K562 (cell line): ENCODE data around the gene PMPCA. TPM values are rescaled to one million over a fixed set of nuclear protein-coding genes. Genes with fewer than 3 reads are reported as not detected.

Experiments used
- AFF1 ChIP-seq, 2 experiments: fragments of 450-650 bp; IDR thresholded peaks; 2 replicates each; pipeline ENCODE4 v1.6.1; 2018; ENCODE audit warnings: mild to moderate bottlenecking in 2 of 2, low read depth in 1 of 2; ENCODE audit not compliant: partially characterized antibody in 2 of 2
- GTF3C2 ChIP-seq: IDR thresholded peaks from 3 replicates; pipeline ENCODE4 v1.6.1; 2011; ENCODE audit warnings: borderline replicate concordance, mild to moderate bottlenecking, moderate library complexity; ENCODE audit not compliant: insufficient read length; ENCODE audit errors: extremely low read depth
- L3MBTL2 ChIP-seq: fragments of 450-650 bp; IDR thresholded peaks from 2 replicates; pipeline ENCODE4 v1.6.1; 2016; ENCODE audit warnings: mild to moderate bottlenecking, moderate library complexity
- MYNN ChIP-seq, 2 experiments: sonication (generic); formaldehyde crosslinking in 1 of 2; IDR thresholded peaks; 2 replicates each; pipeline versions ENCODE4 v1.5.0 to v1.6.1; 2016 to 2020; ENCODE audit warnings: antibody characterized with exemption in 1 of 2, missing genetic modification reagents in 1 of 2
- NCOA6 ChIP-seq: fragments of 450-650 bp; IDR thresholded peaks from 2 replicates; pipeline ENCODE4 v1.6.1; 2017; ENCODE audit warnings: mild to moderate bottlenecking
- SAFB2 ChIP-seq: fragments of 200-400 bp; formaldehyde crosslinking; IDR thresholded peaks from 2 replicates; pipeline ENCODE4 v1.6.1; 2018; ENCODE audit warnings: borderline replicate concordance, low read length, low read depth, moderate library complexity; ENCODE audit not compliant: severe bottlenecking
- STAG1 ChIP-seq: sonication (generic); formaldehyde crosslinking; IDR thresholded peaks from 2 replicates; pipeline ENCODE4 v1.5.0; 2020; ENCODE audit warnings: missing genetic modification reagents, borderline replicate concordance
- ZNF184 ChIP-seq: sonication (generic); formaldehyde crosslinking; IDR thresholded peaks from 2 replicates; pipeline ENCODE4 v1.5.0; 2020; ENCODE audit warnings: missing genetic modification reagents
- ZNF407 ChIP-seq: fragments of 450-650 bp; IDR thresholded peaks from 2 replicates; pipeline ENCODE4 v1.6.1; 2016; ENCODE audit warnings: low read depth
- polyA plus RNA-seq, 8 experiments: library from polyadenylated mRNA; depleted of rRNA in 4 of 8; stranded (reverse) in 5 of 8; unstranded in 3 of 8; fragments of >200 nt; fragmentation: Nextera tagmentation in 2 of 8; fragmentation: Illumina TruSeq in 1 of 8; extraction: Ambion mirVana in 2 of 8; extraction: Trizol in 1 of 8; gene quantifications; 2 replicates each; pipeline versions ENCODE4 v1.2.1 to v1.2.3, GENCODE V29; 2011 to 2014; ENCODE audit warnings: inconsistent platforms in 1 of 8, missing spikeins in 1 of 8
- total RNA-seq, 7 experiments: library from RNA; depleted of rRNA in 6 of 7; stranded (reverse); fragments of >200 nt in 6 of 7; fragmentation: Illumina TruSeq in 2 of 7; extraction: Trizol in 2 of 7; gene quantifications; 2 replicates each; pipeline versions ENCODE4 v1.2.1 to v1.2.3, GENCODE V29; 2011 to 2021; ENCODE audit warnings: low replicate concordance in 1 of 7

Gene PMPCA
- total and polyA plus RNA-seq, 9 of the 15 experiments (the other 6 are each of a cell fraction or from before 2014, with no cell fraction given), result 23.9 to 143 (median 86.6) TPM

GRCh38 chr9:136400038-136400834 lies 10.2 kb upstream of the PMPCA start, which contains the start of gene SNAPC4 (continued):
- TF ChIP-seq NCOA6, result no peak
- 0 out of 2 replicates have a peak, but pooled peaks have one; percentile 17 for TF ChIP-seq MYNN (IDR thresholded peaks at IDR 0.05)
- TF ChIP-seq MYNN (CRISPR knock-in tag; IDR thresholded peaks at IDR 0.05), result no peak
- TF ChIP-seq SAFB2, result no peak
- TF ChIP-seq ZNF184 (CRISPR knock-in tag), result no peak
- TF ChIP-seq STAG1 (CRISPR knock-in tag), result peak; percentile 70; the same call in 1 of the 2 replicates
- TF ChIP-seq ZNF407, result no peak
- TF ChIP-seq GTF3C2, result no peak
- peak; percentile 67 for TF ChIP-seq L3MBTL2
- TF ChIP-seq AFF1 (IDR thresholded peaks at IDR 0.05; ENCODE audit: low read depth in 1 of 2, partially characterized antibody in 2 of 2), result peak in 1 of 2 experiments; percentile 81
